GM19025 (cell line): ENCODE measurements around the gene KRTAP10-3.

Experiments used
- ATAC-seq: cut with Tn5 transposase; IDR thresholded peaks from one replicate; pipeline ENCODE4 v1.9.1; 2021; ENCODE audit warnings: mild to moderate bottlenecking, low read depth, moderate library complexity; ENCODE audit not compliant: unreplicated experiment

KRTAP10-3 gene

GRCh38 chr21:44530903-44531605 lies 27.5 kb downstream of the KRTAP10-3 start:
- no peak for ATAC-seq

DNA sequence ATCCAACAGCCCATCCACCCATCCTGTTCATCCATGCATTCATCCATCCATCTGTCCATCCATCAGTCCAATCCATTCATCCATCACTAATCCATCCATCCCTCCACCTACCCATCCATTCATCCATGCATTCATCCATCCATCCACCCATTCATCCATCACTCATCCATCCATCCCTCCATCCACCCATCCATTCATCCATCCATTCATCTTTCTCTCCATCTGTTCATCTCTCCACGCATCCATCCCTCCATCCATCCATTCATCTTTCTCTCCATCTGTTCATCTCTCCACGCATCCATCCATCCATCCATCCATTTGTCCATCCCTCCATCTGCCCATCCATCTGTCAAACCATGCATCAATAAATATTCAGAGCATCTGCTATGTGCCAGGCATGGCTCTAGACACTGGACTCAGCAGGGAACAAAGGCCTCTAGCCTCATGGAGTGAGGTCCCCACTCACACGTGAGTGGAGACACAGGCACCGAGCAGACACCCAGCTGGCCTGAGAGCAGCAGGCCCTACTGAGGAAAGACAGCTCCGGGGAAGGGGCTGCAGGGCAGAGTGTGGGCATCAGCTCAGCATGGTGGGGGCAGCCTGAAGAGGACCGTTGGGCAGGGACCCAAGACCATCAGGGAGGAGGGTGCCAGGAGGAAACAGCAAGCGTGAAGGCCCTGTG lies 28.2 kb downstream of the KRTAP10-3 start:
- ATAC-seq: no peak

- no peak for ATAC-seq
Measured at GRCh38 chr21:44529503-44530125, 29.0 kb downstream of the KRTAP10-3 start.

DNA sequence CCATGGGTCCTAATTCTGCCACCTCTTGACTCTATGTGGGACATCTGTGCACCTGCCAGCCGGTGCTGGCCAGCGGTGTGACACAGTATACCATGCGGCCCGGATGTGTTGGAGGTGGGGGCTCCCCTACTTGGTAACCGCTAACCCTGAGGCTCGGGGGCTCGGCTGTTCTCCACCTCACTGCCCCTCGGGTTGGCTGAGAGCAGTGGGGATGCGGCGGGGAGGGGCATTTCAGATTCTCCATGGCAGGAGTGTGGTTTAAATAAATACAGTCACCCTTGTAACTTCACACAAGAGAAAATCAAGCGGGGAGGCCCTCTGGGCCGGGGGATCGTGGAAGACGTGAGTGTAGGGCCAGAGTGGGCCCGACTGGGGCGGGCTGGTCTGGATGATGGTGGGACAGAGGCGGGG lies 29.6 kb downstream of the KRTAP10-3 start:
- ATAC-seq: no peak

- no peak for ATAC-seq
Measured at GRCh38 chr21:44528634-44528995, 30.0 kb downstream of the KRTAP10-3 start.

DNA sequence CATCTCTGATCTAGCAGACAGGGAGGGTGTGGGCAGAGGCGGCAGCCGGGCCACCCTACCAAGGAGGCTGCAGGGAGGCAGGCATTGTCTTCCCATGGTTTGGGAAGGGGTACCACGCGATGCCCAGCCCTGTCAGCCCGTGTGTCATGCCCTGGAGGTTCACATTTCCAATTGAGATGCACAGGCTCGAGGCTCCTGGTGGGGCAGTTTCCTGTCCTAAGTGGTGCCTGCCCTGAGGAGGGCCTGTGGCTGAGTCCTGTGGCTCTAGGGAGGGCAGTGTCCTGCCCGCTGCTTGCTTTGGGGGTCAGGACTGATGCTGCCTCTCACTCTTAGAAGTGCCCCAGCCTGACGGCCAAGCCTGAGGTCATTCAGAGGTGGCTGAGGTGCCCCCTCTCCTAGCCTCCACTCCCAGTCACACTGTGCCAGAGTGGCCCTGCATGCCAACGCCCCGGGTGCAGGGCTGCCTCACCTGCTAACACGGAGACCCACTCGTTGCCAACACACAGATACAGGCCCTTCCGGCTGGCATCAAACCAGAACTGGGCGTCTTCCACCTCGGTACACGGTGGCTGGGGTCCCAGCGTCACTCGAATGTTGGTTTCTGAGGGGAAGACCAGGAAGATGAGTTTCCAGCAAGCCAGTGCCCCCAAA lies 30.5 kb downstream of the KRTAP10-3 start:
- no peak for ATAC-seq

- ATAC-seq: no peak
Measured at GRCh38 chr21:44527156-44527982, 31.2 kb downstream of the KRTAP10-3 start.

DNA sequence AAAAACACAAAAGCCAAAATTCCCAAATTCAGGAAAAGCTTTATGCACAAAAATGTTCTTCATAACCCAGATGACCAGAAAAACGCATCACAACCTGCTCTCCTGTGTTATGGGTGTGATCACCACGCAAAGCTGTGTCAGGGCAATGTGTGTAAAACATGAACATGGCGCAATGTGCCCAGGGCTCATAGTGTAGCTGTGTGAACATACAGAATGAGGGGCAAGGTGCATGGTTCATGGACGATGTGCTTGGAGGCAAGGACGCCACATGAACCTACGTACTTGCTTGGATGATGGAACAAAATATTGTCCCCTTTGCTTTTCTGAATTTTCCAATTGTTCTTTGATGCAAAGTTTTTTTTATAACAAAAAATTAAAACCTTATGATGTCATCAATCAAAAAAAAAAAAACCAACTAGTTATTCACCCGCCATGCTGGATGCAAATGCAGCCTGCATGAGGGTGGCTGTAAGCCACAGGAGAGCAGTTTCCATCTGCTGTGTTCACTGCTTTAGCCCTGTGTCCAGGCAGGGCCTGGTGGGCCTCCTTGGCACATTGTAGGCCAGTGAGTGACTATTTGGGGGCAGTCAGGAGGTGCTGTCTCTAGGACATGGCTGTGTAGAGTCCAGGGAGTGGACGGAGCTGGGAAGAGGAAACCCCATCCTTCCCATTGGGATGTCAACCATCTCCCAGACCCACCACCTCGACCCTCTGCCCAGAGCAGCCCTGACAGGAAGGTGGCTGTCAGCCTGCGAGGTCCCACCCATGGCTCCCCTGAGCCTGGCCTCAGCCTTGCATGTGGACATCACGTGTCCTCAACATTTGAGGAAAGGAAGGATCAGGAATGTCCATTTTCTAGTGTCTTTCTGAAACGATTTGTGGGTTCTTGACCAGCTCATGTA lies 32.2 kb downstream of the KRTAP10-3 start:
- no peak for ATAC-seq

- ATAC-seq: no peak
Measured at GRCh38 chr21:44525391-44526095, 33.1 kb downstream of the KRTAP10-3 start.

DNA sequence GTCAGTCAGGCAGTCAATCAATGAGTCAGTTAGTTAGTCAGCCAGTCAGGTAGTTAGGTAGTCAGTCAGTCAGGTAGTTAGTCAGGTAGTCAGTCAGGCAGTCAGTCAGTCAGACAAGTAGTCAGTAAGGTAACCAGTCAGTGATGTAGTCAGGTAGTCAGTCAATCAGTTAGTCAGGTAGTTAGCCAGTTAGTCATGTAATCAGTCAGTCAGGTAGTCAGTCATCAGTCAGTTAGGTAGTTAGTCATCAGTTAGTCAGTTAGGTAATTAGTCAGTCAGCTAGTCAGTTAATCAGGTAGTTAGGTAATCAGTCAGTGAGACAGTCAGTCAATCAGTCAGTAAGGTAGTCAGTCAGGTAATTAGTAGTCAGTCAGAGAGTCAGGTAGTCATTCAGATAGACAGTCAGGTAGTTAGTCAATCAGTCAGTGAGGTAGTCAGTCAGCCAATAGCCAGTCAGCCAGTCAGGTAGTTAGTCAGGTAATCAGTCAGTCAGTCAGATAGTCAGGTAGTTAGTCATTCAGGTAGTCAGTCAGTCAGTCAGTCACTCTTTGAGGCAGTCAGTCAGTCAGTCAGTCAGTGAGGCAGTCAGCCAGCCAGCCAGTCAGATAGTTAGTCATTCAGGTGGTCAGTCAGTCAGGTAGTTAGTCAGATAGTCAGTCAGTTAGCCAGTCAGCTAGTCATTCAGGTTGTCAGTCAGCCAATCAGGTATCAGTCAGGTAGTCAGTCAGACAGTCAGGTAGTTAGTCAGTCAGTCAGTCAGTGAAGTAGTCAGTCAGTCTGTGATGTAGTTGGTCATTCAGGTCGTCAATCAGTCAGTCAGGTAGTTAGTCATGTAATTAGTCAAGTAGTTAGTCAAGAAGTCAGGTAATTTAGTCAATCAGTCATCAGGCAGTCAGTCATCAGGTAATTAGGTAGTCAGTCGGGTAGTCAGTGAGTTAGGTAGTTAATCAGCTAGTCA lies 33.9 kb downstream of the KRTAP10-3 start:
- no peak for ATAC-seq

GRCh38 chr21:44523567-44524413 lies 34.8 kb downstream of the KRTAP10-3 start:
- no peak for ATAC-seq

- no peak for ATAC-seq
Measured at GRCh38 chr21:44522753-44523204, 35.8 kb downstream of the KRTAP10-3 start.

DNA sequence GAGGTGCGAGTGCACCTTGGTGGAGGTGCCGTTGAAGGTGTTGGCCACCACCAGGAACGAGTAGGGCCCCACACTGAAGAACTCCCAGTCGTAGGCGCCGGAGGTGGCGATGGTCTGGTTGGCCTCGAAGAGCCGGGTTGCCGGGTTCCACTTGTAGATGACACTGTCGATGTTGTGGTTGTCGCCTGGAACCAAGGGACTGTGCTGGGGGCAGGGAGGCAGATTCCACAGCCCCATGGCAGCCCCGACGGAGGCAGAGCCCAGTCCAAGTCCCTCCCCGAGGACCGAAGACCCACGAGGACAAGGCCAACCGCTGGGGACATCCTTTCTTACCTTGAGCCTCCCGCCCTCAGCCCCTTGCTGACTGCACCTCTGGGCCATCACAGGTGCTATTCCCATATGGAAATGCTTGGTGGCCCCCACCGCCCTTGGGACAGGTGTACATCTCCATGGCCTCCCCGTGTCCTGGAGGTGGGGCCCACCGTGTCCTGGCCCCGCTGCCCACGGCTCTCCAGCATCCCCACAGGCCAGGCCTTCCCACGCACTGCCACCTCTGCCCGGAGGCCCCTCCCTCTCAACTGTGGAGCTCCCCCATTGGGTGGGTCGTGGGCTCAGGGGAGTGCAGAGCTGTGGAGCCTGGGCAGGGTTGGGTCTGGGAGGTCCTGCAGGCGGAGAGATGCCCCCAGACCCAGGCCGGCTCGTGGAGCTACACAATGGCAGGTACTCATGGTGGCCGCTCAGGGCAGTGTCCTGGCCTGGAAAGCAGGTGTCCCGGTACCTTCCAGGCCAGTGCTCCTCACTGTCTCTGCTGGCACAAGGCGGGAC lies 36.5 kb downstream of the KRTAP10-3 start:
- ATAC-seq: no peak

DNA sequence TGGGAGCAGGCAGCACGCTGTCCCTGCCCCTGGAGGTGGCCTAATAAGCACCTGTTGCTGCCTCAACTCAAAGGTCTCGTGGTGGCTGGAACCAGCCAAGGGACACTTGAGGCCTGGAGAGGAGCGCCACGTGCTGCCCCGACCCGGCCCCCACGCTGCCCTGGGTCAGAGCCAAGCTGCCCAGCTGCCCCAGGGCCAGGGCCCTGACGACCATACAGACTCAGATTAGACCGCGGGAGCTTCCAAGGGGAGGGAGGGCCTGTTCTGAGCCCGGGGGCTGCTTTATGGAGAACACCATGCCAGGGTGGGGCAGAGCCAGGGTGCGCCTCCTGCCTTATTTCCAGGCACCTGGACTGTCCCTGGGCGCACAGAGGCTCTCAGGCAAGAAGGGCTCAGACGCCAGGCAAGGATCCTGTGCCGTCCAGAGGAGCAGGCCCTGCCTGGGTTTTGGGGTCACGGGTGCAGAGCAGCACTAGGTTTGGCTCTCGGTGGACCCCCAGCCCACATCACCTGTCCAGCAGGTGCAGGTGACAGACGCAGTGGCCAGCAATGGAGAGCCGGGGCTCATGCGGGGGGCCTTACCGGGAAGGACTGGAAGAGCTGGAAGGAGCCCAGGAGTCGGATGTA lies 37.2 kb downstream of the KRTAP10-3 start:
- ATAC-seq: no peak
